ENCODE data around the gene SLC26A4.

The SLC26A4 gene

GRCh38 chr7:107718456-107719193 lies 58.0 kb downstream of the SLC26A4 start:
- no peaks in the 10 kb centered on the region; the same call in 1 of the 2 replicates for H3K4me1 ChIP-seq
- H3K9me3 ChIP-seq, result no peaks in the 10 kb centered on the region
- no peaks in the 10 kb centered on the region for H3K27me3 ChIP-seq (ENCODE audit: low read depth)
- peak in 1 of 2 experiments; percentile 16 for DNase-seq (ENCODE audit: low spot score in 2 of 2)
- in situ Hi-C loops (cut with MboI; ENCODE audit: low sequenced_read_pairs), result no loop called here
- no peaks in the 10 kb centered on the region for H3K36me3 ChIP-seq (replicated peaks)
- no peak overlapping the region for H3K4me3 ChIP-seq

GRCh38 chr7:107721286-107721685 lies 60.7 kb downstream of the SLC26A4 start:
- no peaks in the 10 kb centered on the region for H3K27me3 ChIP-seq (ENCODE audit: low read depth)
- H3K9me3 ChIP-seq, result no peaks in the 10 kb centered on the region
- H3K4me1 ChIP-seq, result no peaks in the 10 kb centered on the region; the same call in 1 of the 2 replicates
- in situ Hi-C loops (cut with MboI; ENCODE audit: low sequenced_read_pairs), result loop anchor here (10.0 kb wide), 1 partner anchor 256 kb away; no protein-coding TSS in a partner anchor
- no peak for DNase-seq (ENCODE audit: low spot score in 2 of 2)
- no peak overlapping the region for H3K4me3 ChIP-seq
- no peaks in the 10 kb centered on the region for H3K36me3 ChIP-seq (replicated peaks)

- no peak for DNase-seq (ENCODE audit: low spot score in 2 of 2)
- Histone ChIP-seq H3K9me3 (no peaks in the 10 kb centered on the region), H3K4me3 (no peak overlapping the region), H3K4me1 (no peaks in the 10 kb centered on the region; the same call in 1 of the 2 replicates), H3K36me3 (replicated peaks) (no peaks in the 10 kb centered on the region), H3K27me3 (ENCODE audit: low read depth) (peaks cover 7% of the 10 kb centered on the region; the same call in 1 of the 2 replicates)
- in situ Hi-C loops (cut with MboI; ENCODE audit: low sequenced_read_pairs), result loop anchor here (10.0 kb wide), 1 partner anchor 258 kb away; no protein-coding TSS in a partner anchor
Observed at GRCh38 chr7:107723255-107723654, 62.6 kb downstream of the SLC26A4 start.

- Histone ChIP-seq H3K36me3 (replicated peaks) (no peaks in the 10 kb centered on the region), H3K27me3 (ENCODE audit: low read depth) (peaks cover 10% of the 10 kb centered on the region; the same call in 1 of the 2 replicates), H3K4me1 (no peaks in the 10 kb centered on the region), H3K4me3 (no peak overlapping the region), H3K9me3 (no peaks in the 10 kb centered on the region)
- peak; percentile 52 to 63 for DNase-seq (ENCODE audit: low spot score in 2 of 2)
- in situ Hi-C loops (cut with MboI; ENCODE audit: low sequenced_read_pairs), result loop anchor here (10.0 to 25.0 kb wide), 3 partner anchors 260 to 538 kb away; partner anchors contain the start of gene LAMB4
Observed at GRCh38 chr7:107725138-107725740, 64.6 kb downstream of the SLC26A4 start.

- DNase-seq (ENCODE audit: low spot score in 2 of 2), result no peak
- in situ Hi-C loops (cut with MboI; ENCODE audit: low sequenced_read_pairs), result loop anchor here (10.0 to 25.0 kb wide), 3 partner anchors 262 to 539 kb away; partner anchors contain the start of gene LAMB4
- no peaks in the 10 kb centered on the region for H3K36me3 ChIP-seq (replicated peaks)
- H3K27me3 ChIP-seq (ENCODE audit: low read depth), result peaks cover 10% of the 10 kb centered on the region; the same call in 1 of the 2 replicates
- no peaks in the 10 kb centered on the region for H3K4me1 ChIP-seq
- H3K4me3 ChIP-seq, result no peak overlapping the region
- no peaks in the 10 kb centered on the region for H3K9me3 ChIP-seq
Observed at GRCh38 chr7:107726356-107727130, 65.9 kb downstream of the SLC26A4 start.

GRCh38 chr7:107728276-107728675 lies 67.6 kb downstream of the SLC26A4 start:
- no peaks in the 10 kb centered on the region for H3K9me3 ChIP-seq
- H3K27me3 ChIP-seq (ENCODE audit: low read depth), result peaks cover 10% of the 10 kb centered on the region; the same call in 1 of the 2 replicates
- in situ Hi-C loops (cut with MboI; ENCODE audit: low sequenced_read_pairs), result loop anchor here (10.0 to 25.0 kb wide), 3 partner anchors 263 to 541 kb away; partner anchors contain the start of gene LAMB4
- H3K36me3 ChIP-seq (replicated peaks), result no peaks in the 10 kb centered on the region
- no peak for DNase-seq (ENCODE audit: low spot score in 2 of 2)
- no peak overlapping the region for H3K4me3 ChIP-seq
- no peaks in the 10 kb centered on the region for H3K4me1 ChIP-seq

- in situ Hi-C loops (cut with MboI; ENCODE audit: low sequenced_read_pairs), result loop anchor here (10.0 to 25.0 kb wide), 3 partner anchors 132 to 556 kb away; partner anchors contain the start of gene LAMB4
- Histone ChIP-seq H3K4me1 (peaks cover 26% of the 10 kb centered on the region), H3K27me3 (ENCODE audit: low read depth) (no peaks in the 10 kb centered on the region), H3K9me3 (no peaks in the 10 kb centered on the region), H3K4me3 (peak overlapping the region; percentile 78), H3K36me3 (replicated peaks) (peaks cover 2% of the 10 kb centered on the region)
- DNase-seq (ENCODE audit: low spot score in 2 of 2), result peak in 1 of 2 experiments; percentile 69
Observed at GRCh38 chr7:107742678-107743566, 82.3 kb downstream of the SLC26A4 start.

- peak; percentile 93 to 97 for DNase-seq (ENCODE audit: low spot score in 2 of 2)
- in situ Hi-C loops (cut with MboI; ENCODE audit: low sequenced_read_pairs), result loop anchor here (10.0 to 25.0 kb wide), 3 partner anchors 131 to 556 kb away; partner anchors contain the start of gene LAMB4
- H3K4me1 ChIP-seq, result peaks cover 26% of the 10 kb centered on the region
- H3K27me3 ChIP-seq (ENCODE audit: low read depth), result no peaks in the 10 kb centered on the region
- peaks cover 9% of the 10 kb centered on the region for H3K36me3 ChIP-seq (replicated peaks)
- H3K9me3 ChIP-seq, result no peaks in the 10 kb centered on the region
- H3K4me3 ChIP-seq, result peak within 1 kb of the TSS; percentile 78
Observed at GRCh38 chr7:107743567-107744344, 83.1 kb downstream of the SLC26A4 start, which contains the start of gene CBLL1. Gene CBLL1 (plus strand): TSS chr7:107744142. CDS start chr7:107744164, 22 bp downstream.

GRCh38 chr7:107744345-107744750 lies 83.7 kb downstream of the SLC26A4 start:
- H3K9me3 ChIP-seq, result no peaks in the 10 kb centered on the region
- in situ Hi-C loops (cut with MboI; ENCODE audit: low sequenced_read_pairs), result loop anchor here (10.0 to 25.0 kb wide), 3 partner anchors 130 to 557 kb away; partner anchors contain the start of gene LAMB4
- peak overlapping the region; percentile 78 for H3K4me3 ChIP-seq
- H3K36me3 ChIP-seq (replicated peaks), result peaks cover 14% of the 10 kb centered on the region
- H3K27me3 ChIP-seq (ENCODE audit: low read depth), result no peaks in the 10 kb centered on the region
- peaks cover 26% of the 10 kb centered on the region for H3K4me1 ChIP-seq
- DNase-seq (ENCODE audit: low spot score in 2 of 2), result no peak

- H3K27me3 ChIP-seq (ENCODE audit: low read depth), result no peaks in the 10 kb centered on the region
- no peaks in the 10 kb centered on the region for H3K9me3 ChIP-seq
- peaks cover 27% of the 10 kb centered on the region for H3K36me3 ChIP-seq (replicated peaks)
- H3K4me1 ChIP-seq, result peaks cover 26% of the 10 kb centered on the region
- in situ Hi-C loops (cut with MboI; ENCODE audit: low sequenced_read_pairs), result loop anchor here (10.0 to 25.0 kb wide), 3 partner anchors 129 to 559 kb away; partner anchors contain the start of gene LAMB4
- no peak overlapping the region for H3K4me3 ChIP-seq
- no peak for DNase-seq (ENCODE audit: low spot score in 2 of 2)
Observed at GRCh38 chr7:107746006-107746405, 85.4 kb downstream of the SLC26A4 start.

- H3K4me1 ChIP-seq, result peaks cover 9% of the 10 kb centered on the region
- H3K4me3 ChIP-seq, result no peak overlapping the region
- peaks cover 63% of the 10 kb centered on the region for H3K36me3 ChIP-seq (replicated peaks)
- in situ Hi-C loops (cut with MboI; ENCODE audit: low sequenced_read_pairs), result no loop called here
- H3K27me3 ChIP-seq (ENCODE audit: low read depth), result 0 out of 2 replicates have a peak, but pooled peaks cover 3% of the 10 kb centered on the region
- DNase-seq (ENCODE audit: low spot score in 2 of 2), result no peak
- H3K9me3 ChIP-seq, result no peaks in the 10 kb centered on the region
Observed at GRCh38 chr7:107751113-107751512, 90.5 kb downstream of the SLC26A4 start.

- Histone ChIP-seq H3K36me3 (replicated peaks) (peaks cover 73% of the 10 kb centered on the region), H3K9me3 (no peaks in the 10 kb centered on the region), H3K4me3 (no peak overlapping the region), H3K4me1 (no peaks in the 10 kb centered on the region), H3K27me3 (ENCODE audit: low read depth) (0 out of 2 replicates have a peak, but pooled peaks cover 3% of the 10 kb centered on the region)
- DNase-seq (ENCODE audit: low spot score in 2 of 2), result no peak
- in situ Hi-C loops (cut with MboI; ENCODE audit: low sequenced_read_pairs), result no loop called here
Observed at GRCh38 chr7:107754642-107755041, 94.0 kb downstream of the SLC26A4 start.

Measured in HAP-1 (cell line).